ENCODE measurements around the gene KCNN3.

KCNN3 gene

GRCh38 chr1:154719586-154720327, 150.3 kb downstream of the KCNN3 start:
- peak; percentile 75 for DNase-seq

GRCh38 chr1:154718566-154718965, 151.5 kb downstream of the KCNN3 start:
- DNase-seq, result no peak

GRCh38 chr1:154717528-154717924, 152.6 kb downstream of the KCNN3 start:
- no peak for DNase-seq

GRCh38 chr1:154716614-154717527, 153.2 kb downstream of the KCNN3 start:
- DNase-seq, result peak; percentile 56

- DNase-seq, result peak; percentile 79
Measured at GRCh38 chr1:154716011-154716410, 154.1 kb downstream of the KCNN3 start.

- no peak for DNase-seq
Measured at GRCh38 chr1:154715385-154715784, 154.7 kb downstream of the KCNN3 start.

GRCh38 chr1:154714638-154715037, 155.4 kb downstream of the KCNN3 start:
- peak; percentile 41 for DNase-seq

- DNase-seq, result no peak
Measured at GRCh38 chr1:154714052-154714623, 155.9 kb downstream of the KCNN3 start.

- no peak for DNase-seq
Measured at GRCh38 chr1:154713005-154713404, 157.1 kb downstream of the KCNN3 start.

- no peak for DNase-seq
Measured at GRCh38 chr1:154712166-154712810, 157.8 kb downstream of the KCNN3 start.

- DNase-seq, result no peak
Measured at GRCh38 chr1:154711416-154711815, 158.7 kb downstream of the KCNN3 start.

GRCh38 chr1:154710106-154710505, 160.0 kb downstream of the KCNN3 start:
- DNase-seq, result no peak

GRCh38 chr1:154707901-154708463, 162.1 kb downstream of the KCNN3 start:
- no peak for DNase-seq

- DNase-seq, result no peak
Measured at GRCh38 chr1:154706851-154707250, 163.2 kb downstream of the KCNN3 start.

- no peak for DNase-seq
Measured at GRCh38 chr1:154705544-154705943, 164.5 kb downstream of the KCNN3 start.

GRCh38 chr1:154703170-154703569, 166.9 kb downstream of the KCNN3 start:
- DNase-seq, result no peak

- no peak for DNase-seq
Measured at GRCh38 chr1:154698320-154699096, 171.6 kb downstream of the KCNN3 start.

GRCh38 chr1:154697710-154698109, 172.4 kb downstream of the KCNN3 start:
- no peak for DNase-seq

- no peak for DNase-seq
Measured at GRCh38 chr1:154696456-154696855, 173.6 kb downstream of the KCNN3 start.

GRCh38 chr1:154695985-154696384, 174.1 kb downstream of the KCNN3 start:
- DNase-seq, result no peak

- no peak for DNase-seq
Measured at GRCh38 chr1:154694995-154695394, 175.1 kb downstream of the KCNN3 start.

GRCh38 chr1:154689083-154689482, 181.0 kb downstream of the KCNN3 start:
- DNase-seq, result no peak

All from NCI-H82 (cell line).